ENCODE measurements around the gene TBC1D22A. TPM values are rescaled to one million over a fixed set of nuclear protein-coding genes. Genes with fewer than 3 reads are reported as not detected.

Gene TBC1D22A
- total RNA-seq, 1 donor from 2014 or later, result 24.2 TPM

DNA sequence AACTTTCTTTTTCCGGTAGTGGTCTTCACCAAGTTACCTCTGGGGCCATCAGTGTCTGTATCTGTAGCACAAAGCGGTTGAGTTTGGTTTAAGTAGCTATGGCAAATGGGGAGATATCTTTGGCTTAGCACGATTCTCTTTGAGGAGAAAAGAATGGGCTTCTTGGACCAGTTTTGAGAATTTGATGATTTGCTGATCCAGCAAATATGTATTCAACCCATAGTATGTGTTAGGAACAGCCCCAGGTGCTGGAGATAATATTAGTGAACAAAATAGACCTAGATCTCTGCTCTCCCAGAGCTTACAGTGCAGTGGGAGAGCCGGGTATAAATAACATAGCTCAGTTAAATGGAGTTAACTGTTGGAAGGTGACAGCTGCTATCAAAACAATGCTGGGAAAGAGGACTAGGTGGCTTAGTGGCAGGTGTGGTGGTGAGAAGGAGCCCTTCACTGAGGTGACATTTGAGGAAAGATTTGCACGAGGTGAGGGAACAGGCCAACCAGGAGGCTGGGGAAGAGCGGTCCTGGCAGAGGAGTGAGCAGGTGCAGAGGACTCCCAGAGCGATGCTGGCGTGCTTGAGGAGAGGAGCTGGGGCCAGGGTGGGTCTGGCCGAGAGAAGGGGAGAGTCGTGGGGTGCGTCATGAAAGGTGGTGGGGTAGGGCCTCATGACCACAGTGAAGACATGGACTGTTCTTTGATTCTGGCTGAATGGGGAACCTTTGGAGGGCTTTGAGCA lies 5.0 kb downstream of the TBC1D22A start:
- no peaks in the 10 kb centered on the region for H3K27me3 Mint-ChIP-seq (ENCODE audit: low read depth, unreplicated experiment)
- Histone ChIP-seq H3K9me3 (ENCODE audit: insufficient read depth, low read depth, low read length) (no peaks in the 10 kb centered on the region), H3K27me3 (ENCODE audit: insufficient read depth, low read length) (no peaks in the 10 kb centered on the region), H3K36me3 (ENCODE audit: insufficient read depth, low read length) (no peaks in the 10 kb centered on the region), H3K79me2 (ENCODE audit: insufficient read depth, low read length) (peaks cover 72% of the 10 kb centered on the region), H2AFZ (ENCODE audit: low read depth, low read length) (no peak overlapping the region), H3K9ac (ENCODE audit: low read length) (no peak overlapping the region), H3K27ac (ENCODE audit: low read depth, low read length) (no peak overlapping the region), H3K4me1 (ENCODE audit: insufficient read depth, low read length) (peaks cover 8% of the 10 kb centered on the region), H4K20me1 (ENCODE audit: insufficient read depth, low read length) (peaks cover 45% of the 10 kb centered on the region), H3K4me3 (ENCODE audit: insufficient read depth, low read depth, low read length) (no peak overlapping the region), H3K4me2 (ENCODE audit: low read length) (no peak overlapping the region)
- H3K36me3 Mint-ChIP-seq (ENCODE audit: low read depth, unreplicated experiment), result peaks cover 7% of the 10 kb centered on the region
- no peak overlapping the region for H3K4me3 Mint-ChIP-seq (ENCODE audit: unreplicated experiment)
- FAIRE-seq, result no peak
- peak overlapping the region; percentile 16 for H3K27ac Mint-ChIP-seq (ENCODE audit: unreplicated experiment)
- TF ChIP-seq, protein P1, sequence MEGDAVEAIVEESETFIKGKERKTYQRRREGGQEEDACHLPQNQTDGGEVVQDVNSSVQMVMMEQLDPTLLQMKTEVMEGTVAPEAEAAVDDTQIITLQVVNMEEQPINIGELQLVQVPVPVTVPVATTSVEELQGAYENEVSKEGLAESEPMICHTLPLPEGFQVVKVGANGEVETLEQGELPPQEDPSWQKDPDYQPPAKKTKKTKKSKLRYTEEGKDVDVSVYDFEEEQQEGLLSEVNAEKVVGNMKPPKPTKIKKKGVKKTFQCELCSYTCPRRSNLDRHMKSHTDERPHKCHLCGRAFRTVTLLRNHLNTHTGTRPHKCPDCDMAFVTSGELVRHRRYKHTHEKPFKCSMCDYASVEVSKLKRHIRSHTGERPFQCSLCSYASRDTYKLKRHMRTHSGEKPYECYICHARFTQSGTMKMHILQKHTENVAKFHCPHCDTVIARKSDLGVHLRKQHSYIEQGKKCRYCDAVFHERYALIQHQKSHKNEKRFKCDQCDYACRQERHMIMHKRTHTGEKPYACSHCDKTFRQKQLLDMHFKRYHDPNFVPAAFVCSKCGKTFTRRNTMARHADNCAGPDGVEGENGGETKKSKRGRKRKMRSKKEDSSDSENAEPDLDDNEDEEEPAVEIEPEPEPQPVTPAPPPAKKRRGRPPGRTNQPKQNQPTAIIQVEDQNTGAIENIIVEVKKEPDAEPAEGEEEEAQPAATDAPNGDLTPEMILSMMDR (IDR thresholded peaks at IDR 0.05; ENCODE audit: insufficient read depth, low read depth, low read length), result no peak
- no peak for TF ChIP-seq EZH2 (IDR thresholded peaks at IDR 0.05; ENCODE audit: insufficient read depth, low read length)
- DNase-seq (ENCODE audit: low read depth), result no peak
- H3K4me1 Mint-ChIP-seq (ENCODE audit: low read depth, unreplicated experiment), result peaks cover 20% of the 10 kb centered on the region
- H3K9me3 Mint-ChIP-seq (ENCODE audit: unreplicated experiment), result no peaks in the 10 kb centered on the region

DNA sequence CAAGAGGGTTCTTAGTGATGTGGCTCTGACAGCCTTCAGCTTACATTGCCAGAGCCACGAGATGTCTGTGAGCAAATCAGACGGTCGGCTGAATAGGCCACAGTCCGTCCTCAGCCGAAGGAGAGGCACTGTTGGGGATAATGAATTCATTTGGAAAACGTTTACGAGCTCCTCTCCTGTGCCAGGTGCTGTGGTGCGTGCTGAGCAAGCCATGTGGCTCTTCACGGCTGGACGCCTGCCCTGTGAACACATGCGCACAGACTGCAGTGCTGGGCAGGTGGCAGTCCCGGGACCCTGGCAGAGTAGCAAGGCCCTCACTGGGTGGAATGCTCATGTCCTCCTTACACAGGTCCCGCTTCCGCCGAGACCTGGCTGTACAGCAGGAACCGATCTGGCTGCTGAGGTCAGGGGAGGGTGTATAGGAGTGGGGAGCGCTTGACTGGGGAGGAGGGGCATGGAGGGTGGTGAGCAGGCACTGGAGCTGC lies 6.8 kb downstream of the TBC1D22A start:
- no peak for FAIRE-seq
- Histone ChIP-seq H2AFZ (ENCODE audit: low read depth, low read length) (no peak overlapping the region), H3K27me3 (ENCODE audit: insufficient read depth, low read length) (no peaks in the 10 kb centered on the region), H3K4me3 (ENCODE audit: insufficient read depth, low read depth, low read length) (no peak overlapping the region), H3K4me1 (ENCODE audit: insufficient read depth, low read length) (peaks cover 8% of the 10 kb centered on the region), H3K4me2 (ENCODE audit: low read length) (no peak overlapping the region), H3K9ac (ENCODE audit: low read length) (no peak overlapping the region), H3K79me2 (ENCODE audit: insufficient read depth, low read length) (peaks cover 62% of the 10 kb centered on the region), H3K9me3 (ENCODE audit: insufficient read depth, low read depth, low read length) (no peaks in the 10 kb centered on the region), H4K20me1 (ENCODE audit: insufficient read depth, low read length) (peaks cover 57% of the 10 kb centered on the region), H3K36me3 (ENCODE audit: insufficient read depth, low read length) (no peaks in the 10 kb centered on the region), H3K27ac (ENCODE audit: low read depth, low read length) (no peak overlapping the region)
- Mint-ChIP-seq H3K4me1 (ENCODE audit: low read depth, unreplicated experiment) (peaks cover 22% of the 10 kb centered on the region), H3K9me3 (ENCODE audit: unreplicated experiment) (no peaks in the 10 kb centered on the region), H3K4me3 (ENCODE audit: unreplicated experiment) (no peak overlapping the region), H3K36me3 (ENCODE audit: low read depth, unreplicated experiment) (peaks cover 7% of the 10 kb centered on the region), H3K27ac (ENCODE audit: unreplicated experiment) (no peak overlapping the region), H3K27me3 (ENCODE audit: low read depth, unreplicated experiment) (no peaks in the 10 kb centered on the region)
- no peak for DNase-seq (ENCODE audit: low read depth)
- TF ChIP-seq, protein P1 (IDR thresholded peaks at IDR 0.05; ENCODE audit: insufficient read depth, low read depth, low read length), result no peak

DNA sequence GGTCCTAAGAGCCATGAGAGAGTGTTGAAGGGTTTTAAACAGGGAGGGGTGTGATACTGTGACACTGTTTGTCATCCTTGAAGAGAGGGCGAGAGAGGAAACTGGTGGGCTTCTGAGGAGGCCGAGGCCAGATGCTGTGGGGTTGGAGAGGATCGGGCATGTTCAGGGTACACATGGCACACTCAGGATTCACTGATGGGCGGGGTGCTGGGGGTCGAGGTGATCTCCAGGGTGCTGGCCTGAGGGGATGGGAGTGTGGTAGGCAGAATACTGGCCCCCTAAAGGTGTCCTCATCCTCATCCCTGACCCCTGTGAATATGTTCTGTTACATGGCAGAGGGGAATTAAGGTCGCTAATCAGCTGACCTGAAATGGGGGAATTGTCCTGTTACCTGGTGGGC lies 7.3 kb downstream of the TBC1D22A start:
- Mint-ChIP-seq H3K4me1 (ENCODE audit: low read depth, unreplicated experiment) (peaks cover 21% of the 10 kb centered on the region), H3K27ac (ENCODE audit: unreplicated experiment) (no peak overlapping the region), H3K4me3 (ENCODE audit: unreplicated experiment) (no peak overlapping the region), H3K9me3 (ENCODE audit: unreplicated experiment) (no peaks in the 10 kb centered on the region), H3K36me3 (ENCODE audit: low read depth, unreplicated experiment) (peaks cover 7% of the 10 kb centered on the region), H3K27me3 (ENCODE audit: low read depth, unreplicated experiment) (no peaks in the 10 kb centered on the region)
- no peak overlapping the region for H3K27ac ChIP-seq (ENCODE audit: low read depth, low read length)
- no peak overlapping the region for H2AFZ ChIP-seq (ENCODE audit: low read depth, low read length)
- H4K20me1 ChIP-seq (ENCODE audit: insufficient read depth, low read length), result peaks cover 61% of the 10 kb centered on the region
- FAIRE-seq (no peak), DNase-seq (ENCODE audit: low read depth) (no peak)
- no peaks in the 10 kb centered on the region for H3K9me3 ChIP-seq (ENCODE audit: insufficient read depth, low read depth, low read length)
- H3K4me2 ChIP-seq (ENCODE audit: low read length), result no peak overlapping the region
- H3K4me1 ChIP-seq (ENCODE audit: insufficient read depth, low read length), result peaks cover 13% of the 10 kb centered on the region
- H3K27me3 ChIP-seq (ENCODE audit: insufficient read depth, low read length), result no peaks in the 10 kb centered on the region
- H3K36me3 ChIP-seq (ENCODE audit: insufficient read depth, low read length), result no peaks in the 10 kb centered on the region
- TF ChIP-seq EZH2 (IDR thresholded peaks at IDR 0.05; ENCODE audit: insufficient read depth, low read length), result no peak
- TF ChIP-seq, protein P1 (IDR thresholded peaks at IDR 0.05; ENCODE audit: insufficient read depth, low read depth, low read length), result no peak
- peaks cover 60% of the 10 kb centered on the region for H3K79me2 ChIP-seq (ENCODE audit: insufficient read depth, low read length)
- H3K4me3 ChIP-seq (ENCODE audit: insufficient read depth, low read depth, low read length), result no peak overlapping the region
- H3K9ac ChIP-seq (ENCODE audit: low read length), result no peak overlapping the region

Measured in astrocyte (in vitro differentiated cells and primary cell).